GM23248 (cell line): Measurements from ENCODE around the gene AKAP6.

ENCODE experiments used
- EZH2 ChIP-seq: fragments of 200-600 bp; sonication (generic); IDR thresholded peaks from 2 replicates; pipeline ENCODE4 v1.6.1; 2018; ENCODE audit warnings: antibody characterized with exemption, mild to moderate bottlenecking; ENCODE audit not compliant: insufficient read depth, poor library complexity, severe bottlenecking
- EZH2phosphoT487 ChIP-seq: fragments of 200-600 bp; sonication (generic); IDR thresholded peaks from 2 replicates; pipeline ENCODE4 v1.6.1; 2018; ENCODE audit warnings: antibody characterized with exemption, moderate library complexity, mild to moderate bottlenecking, low read depth; ENCODE audit not compliant: insufficient read depth

DNA sequence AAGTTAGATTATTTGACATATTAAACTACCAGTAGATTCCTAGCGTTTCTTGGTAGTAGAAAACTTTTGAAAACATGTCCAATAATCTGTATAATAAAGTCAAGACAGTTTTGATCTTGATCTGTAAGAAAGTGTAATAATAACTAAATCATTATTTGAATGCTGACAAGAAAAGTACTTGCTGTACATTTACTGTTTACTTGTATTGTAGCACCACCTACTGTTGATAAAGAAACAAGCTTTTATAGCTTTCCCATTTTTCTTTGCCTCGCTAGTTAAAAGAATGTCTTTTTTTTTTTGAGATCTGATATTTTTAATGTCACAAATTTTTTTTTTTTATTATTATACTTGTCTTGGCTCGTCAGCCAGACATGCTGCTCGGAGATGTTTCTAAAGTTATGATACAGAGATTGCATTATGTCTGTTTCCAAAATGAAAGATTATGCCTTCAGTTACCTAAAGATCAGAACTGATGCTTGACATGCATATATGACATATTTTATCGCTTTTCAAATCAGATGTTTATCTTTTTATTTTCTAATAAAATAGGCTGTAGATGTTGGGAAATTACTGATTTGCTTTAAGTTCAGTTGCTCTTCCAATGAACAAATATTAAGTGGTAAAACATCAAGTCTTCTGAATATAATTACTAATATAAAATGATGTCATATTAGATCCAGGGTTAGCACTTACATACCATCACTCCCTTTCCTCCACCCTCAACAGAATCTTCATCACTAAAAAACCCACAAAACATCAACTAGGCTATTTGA is 140.5 kb downstream of the AKAP6 start:
- TF ChIP-seq EZH2 (no peak), EZH2phosphoT487 (no peak)
